ENCODE results near the gene CPEB4. TPM values are rescaled to one million over a fixed set of nuclear protein-coding genes. Genes with fewer than 3 reads are reported as not detected.
A peak's percentile ranks its signal among the peaks of the same experiment; 100 is the strongest.

CPEB4 gene
- total RNA-seq, 1 experiment from 2014 or later: 8.7 TPM

DNA sequence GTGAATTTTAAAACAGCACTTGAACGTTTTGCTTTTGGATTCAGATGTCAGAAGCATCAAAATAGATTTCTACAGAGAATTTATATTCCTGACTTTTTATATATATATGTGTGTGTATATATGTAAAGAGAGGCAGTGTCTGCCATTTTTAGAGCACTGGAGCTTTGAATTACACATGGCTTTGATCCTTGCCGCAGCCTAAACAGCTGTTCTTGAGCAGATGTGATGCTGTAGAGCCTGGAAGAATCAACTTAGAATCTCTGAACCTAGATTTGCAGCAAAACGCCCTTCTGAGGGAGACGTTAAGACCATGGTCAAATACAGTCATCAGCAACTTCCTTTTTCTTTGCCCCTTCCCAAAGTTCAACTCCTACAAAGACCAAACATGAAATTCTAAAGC lies 79.1 kb downstream of the CPEB4 start:
- Mint-ChIP-seq H3K4me3 (no peak overlapping the region), H3K9me3 (no peaks in the 10 kb centered on the region), H3K4me1 (peaks cover 70 to 73% of the 10 kb centered on the region in 2 experiments), H3K27ac (peak overlapping the region in 1 of 3 experiments; percentile 22; a peak in 2 of 7 replicates), H3K27me3 (ENCODE audit: low read depth) (no peaks in the 10 kb centered on the region; the same call in 1 of the 2 replicates), H3K36me3 (ENCODE audit: insufficient read depth in 1 of 3, low read depth in 3 of 3) (no peaks in the 10 kb centered on the region)
- Histone ChIP-seq H3K4ac (ENCODE audit: low read depth, low read length) (no peak overlapping the region), H2AK5ac (ENCODE audit: insufficient read length, low read length) (no peak overlapping the region), H3K14ac (ENCODE audit: insufficient read depth, low read length) (no peak overlapping the region), H3K27ac (ENCODE audit: insufficient read length, low read depth, low read length) (no peak overlapping the region), H3K79me2 (ENCODE audit: insufficient read depth, low read length) (no peaks in the 10 kb centered on the region), H3K27me3 (ENCODE audit: insufficient read depth, low read length) (no peaks in the 10 kb centered on the region), H4K91ac (ENCODE audit: insufficient read length, low read depth, low read length) (no peak overlapping the region), H3K4me1 (ENCODE audit: insufficient read depth, low read length) (peaks cover 17% of the 10 kb centered on the region; the same call in 1 of the 2 replicates), H3K9me3 (ENCODE audit: control insufficient read depth, low read depth, low read length) (no peaks in the 10 kb centered on the region), H3K56ac (ENCODE audit: insufficient read length, low read depth, low read length) (no peak overlapping the region), H2AFZ (ENCODE audit: low read length) (no peak overlapping the region), H3K18ac (ENCODE audit: insufficient read length, low read depth, low read length) (no peak overlapping the region), H3K23ac (ENCODE audit: insufficient read length, low read depth, low read length) (no peak overlapping the region), H4K20me1 (ENCODE audit: control insufficient read depth, insufficient read depth, insufficient read length) (no peaks in the 10 kb centered on the region), H2BK120ac (ENCODE audit: low read depth, low read length, poor library complexity, severe bottlenecking) (no peak overlapping the region), H2BK5ac (ENCODE audit: insufficient read length, low read length) (no peak overlapping the region), H3T11ph (ENCODE audit: low read length) (no peak overlapping the region), H3K9ac (ENCODE audit: extremely low read depth, insufficient read length, low read length) (no peak overlapping the region), H4K5ac (ENCODE audit: insufficient read length, low read depth, low read length) (no peak overlapping the region), H4K8ac (replicated peaks; ENCODE audit: insufficient read length, low read depth, low read length) (no peak overlapping the region), H3K79me1 (ENCODE audit: insufficient read depth, low read depth, low read length, poor library complexity, severe bottlenecking) (no peaks in the 10 kb centered on the region), H3K4me2 (ENCODE audit: insufficient read depth, insufficient read length, low read length) (no peak overlapping the region), H2BK15ac (ENCODE audit: low read depth, low read length) (no peak overlapping the region), H3K23me2 (ENCODE audit: insufficient read length, low read depth, low read length, poor library complexity, severe bottlenecking) (no peaks in the 10 kb centered on the region), H2BK20ac (ENCODE audit: low read depth, low read length, poor library complexity, severe bottlenecking) (no peak overlapping the region), H2BK12ac (ENCODE audit: insufficient read length, low read depth, low read length) (no peak overlapping the region)
- DNase-seq: no peak
- TF ChIP-seq, protein P1, sequence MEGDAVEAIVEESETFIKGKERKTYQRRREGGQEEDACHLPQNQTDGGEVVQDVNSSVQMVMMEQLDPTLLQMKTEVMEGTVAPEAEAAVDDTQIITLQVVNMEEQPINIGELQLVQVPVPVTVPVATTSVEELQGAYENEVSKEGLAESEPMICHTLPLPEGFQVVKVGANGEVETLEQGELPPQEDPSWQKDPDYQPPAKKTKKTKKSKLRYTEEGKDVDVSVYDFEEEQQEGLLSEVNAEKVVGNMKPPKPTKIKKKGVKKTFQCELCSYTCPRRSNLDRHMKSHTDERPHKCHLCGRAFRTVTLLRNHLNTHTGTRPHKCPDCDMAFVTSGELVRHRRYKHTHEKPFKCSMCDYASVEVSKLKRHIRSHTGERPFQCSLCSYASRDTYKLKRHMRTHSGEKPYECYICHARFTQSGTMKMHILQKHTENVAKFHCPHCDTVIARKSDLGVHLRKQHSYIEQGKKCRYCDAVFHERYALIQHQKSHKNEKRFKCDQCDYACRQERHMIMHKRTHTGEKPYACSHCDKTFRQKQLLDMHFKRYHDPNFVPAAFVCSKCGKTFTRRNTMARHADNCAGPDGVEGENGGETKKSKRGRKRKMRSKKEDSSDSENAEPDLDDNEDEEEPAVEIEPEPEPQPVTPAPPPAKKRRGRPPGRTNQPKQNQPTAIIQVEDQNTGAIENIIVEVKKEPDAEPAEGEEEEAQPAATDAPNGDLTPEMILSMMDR (conservative IDR thresholded peaks at IDR 0.05): no peak
- no CpG with 5 or more reads among the region's 4 CpGs for WGBS (ENCODE audit: extremely low coverage, insufficient read length, low lambda C conversion rate)

All from H9 (cell line).